H4 (cell line): ENCODE data around the gene DDA1. TPM values are rescaled to one million over a fixed set of nuclear protein-coding genes. Genes with fewer than 3 reads are reported as not detected.
A peak's percentile ranks its signal among the peaks of the same experiment; 100 is the strongest.
"Not testable (repeated sequence)": the region's sequence is repeated elsewhere in the genome, so short reads cannot be mapped to it uniquely, and the experiment has no call there.

ENCODE experiments used
- DNase-seq: peaks from one replicate; pipeline ENCODE4 v3.0.0-alpha.2; 2015; ENCODE audit warnings: low spot score
- total RNA-seq: library from RNA; depleted of rRNA; stranded (reverse); fragments of >200 nt; shearing (Covaris generic); gene quantifications from 2 replicates; pipeline ENCODE4 v1.2.3, GENCODE V29; 2014; rRNA removed

DDA1 gene
- 20.0 and 34.3 TPM in 2 replicates for total RNA-seq

GRCh38 chr19:17309198-17309964 lies at the start of gene DDA1:
Gene DDA1, plus strand, starts transcription at chr19:17309563. Its CDS starts 92 bp downstream, at chr19:17309655.
- peak; percentile 100 for DNase-seq

- no peak for DNase-seq
These were observed 49.4 kb upstream of the DDA1 start for GRCh38 chr19:17259934-17260333.

DNA sequence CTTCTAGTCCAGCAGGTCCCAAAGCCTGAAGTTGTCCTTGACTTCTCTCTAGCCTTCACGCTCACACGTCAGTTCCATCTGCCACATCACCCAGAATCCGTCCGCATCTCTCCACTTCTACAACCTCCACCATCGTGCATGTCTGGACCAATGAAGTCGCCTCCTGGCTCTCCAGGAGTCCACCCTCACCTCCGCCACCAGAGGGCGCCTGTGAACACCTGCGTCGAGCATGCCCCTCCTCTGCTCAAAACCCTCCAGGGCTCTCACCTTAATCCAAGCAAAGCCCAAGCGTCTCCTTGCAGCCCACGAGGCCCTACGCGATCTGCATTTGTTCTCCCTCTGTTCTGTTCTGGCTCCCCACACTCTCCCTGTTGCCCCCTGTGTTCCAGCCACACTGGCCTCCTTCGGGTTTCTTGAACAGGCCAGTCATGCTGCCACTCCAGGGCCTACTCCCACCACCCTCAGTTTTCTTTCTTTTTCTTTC lies 48.5 kb upstream of the DDA1 start:
- peak; percentile 87 for DNase-seq

DNA sequence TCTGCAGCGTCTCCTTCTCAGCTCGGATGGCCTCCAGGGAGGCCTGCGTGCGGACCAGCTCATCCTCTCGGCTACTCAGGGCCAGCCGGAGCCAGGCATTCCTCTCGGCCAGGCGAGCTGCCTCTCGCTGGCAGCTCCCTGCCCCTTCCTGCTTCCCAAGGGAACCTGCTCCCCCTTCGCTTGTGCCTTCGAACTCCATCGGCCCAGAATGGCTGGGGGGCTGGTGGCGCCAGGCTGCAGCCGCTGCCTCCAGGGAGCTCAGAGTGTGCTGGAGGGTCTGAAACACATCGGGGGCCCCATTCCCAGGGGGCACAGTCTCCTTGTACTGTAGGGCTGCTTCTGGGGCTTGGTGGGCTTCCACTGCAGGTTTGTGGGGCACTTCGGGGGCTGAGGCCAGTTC lies 46.8 kb upstream of the DDA1 start:
- DNase-seq = no peak

- no peak for DNase-seq
These were observed 45.4 kb upstream of the DDA1 start for GRCh38 chr19:17263712-17264640.

DNA sequence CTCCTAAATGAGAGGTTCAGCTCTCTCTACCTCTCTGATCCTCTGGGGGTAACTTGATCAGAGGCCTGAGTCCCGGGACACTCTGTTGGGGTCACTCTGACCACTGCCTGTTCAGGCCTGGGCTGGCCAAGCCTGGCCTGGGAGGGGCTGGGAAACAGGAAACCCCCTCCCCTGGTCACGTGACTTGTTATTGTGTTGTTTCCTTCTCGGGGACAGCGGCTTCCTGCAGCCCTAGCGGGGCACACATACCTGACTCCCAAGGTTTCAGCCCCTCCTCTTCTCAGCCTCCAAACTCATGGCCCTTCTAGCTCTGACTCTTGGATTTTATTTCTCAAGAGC lies 44.8 kb upstream of the DDA1 start, which contains the start of gene USHBP1:
Gene USHBP1 (minus strand): TSS at position 105 of the 339 bp plus-strand sequence. CDS start 446 bp downstream, outside the sequence.
- DNase-seq = no peak

- DNase-seq = no peak
These were observed 43.3 kb upstream of the DDA1 start for GRCh38 chr19:17266026-17266425.

GRCh38 chr19:17266589-17266974 lies 42.8 kb upstream of the DDA1 start:
- no peak for DNase-seq

GRCh38 chr19:17266975-17267788 lies 42.2 kb upstream of the DDA1 start, which contains the start of gene BABAM1:
Gene BABAM1, plus strand, starts transcription at chr19:17267443. Its CDS starts 1,364 bp downstream, at chr19:17268807.
- DNase-seq = peak; percentile 99

DNA sequence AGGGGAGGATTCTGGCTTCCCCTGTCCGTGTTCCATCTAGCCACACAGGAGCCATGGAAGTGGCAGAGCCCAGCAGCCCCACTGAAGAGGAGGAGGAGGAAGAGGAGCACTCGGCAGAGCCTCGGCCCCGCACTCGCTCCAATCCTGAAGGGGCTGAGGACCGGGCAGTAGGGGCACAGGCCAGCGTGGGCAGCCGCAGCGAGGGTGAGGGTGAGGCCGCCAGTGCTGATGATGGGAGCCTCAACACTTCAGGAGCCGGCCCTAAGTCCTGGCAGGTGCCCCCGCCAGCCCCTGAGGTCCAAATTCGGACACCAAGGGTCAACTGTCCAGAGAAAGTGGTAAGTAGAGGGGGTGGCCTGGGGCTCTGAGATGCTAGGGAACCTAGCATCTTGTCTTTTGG lies 40.6 kb upstream of the DDA1 start:
- DNase-seq = no peak

GRCh38 chr19:17274892-17275291 lies 34.5 kb upstream of the DDA1 start:
- DNase-seq = not testable (repeated sequence)

DNA sequence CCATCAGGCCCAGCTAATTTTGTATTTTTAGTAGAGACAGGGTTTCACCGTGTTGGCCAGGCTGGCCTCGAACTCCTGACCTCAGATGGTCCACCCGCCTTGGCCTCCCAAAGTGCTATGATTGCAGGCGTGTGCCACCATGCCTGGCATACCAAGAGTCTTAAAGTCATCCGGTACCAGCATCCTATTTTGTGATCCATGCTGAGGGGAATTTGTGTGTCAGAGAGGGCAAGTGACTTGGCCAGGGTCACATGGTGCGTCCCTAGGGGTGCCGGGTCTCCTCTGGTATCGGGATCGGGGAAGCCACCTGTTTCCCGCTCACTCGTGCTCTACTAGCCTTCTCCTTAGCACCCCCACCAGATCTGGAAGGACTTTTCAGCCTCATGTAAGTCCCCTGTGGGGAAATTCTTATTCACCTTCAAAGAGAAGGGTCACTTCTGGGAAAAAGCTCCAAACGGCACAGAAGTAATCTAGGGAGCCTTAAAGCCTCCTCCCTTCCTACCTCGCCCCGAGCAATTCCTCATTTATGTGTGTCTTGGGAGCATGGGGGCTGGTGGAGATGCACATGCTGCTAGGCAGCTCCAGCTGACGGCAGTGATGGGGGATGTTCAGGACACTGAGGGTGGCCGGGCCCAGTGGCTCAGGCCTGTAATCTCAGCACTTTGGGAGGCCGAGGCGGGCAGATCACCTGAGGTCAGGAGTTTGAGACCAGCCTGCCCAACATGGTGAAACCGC lies 33.8 kb upstream of the DDA1 start:
- DNase-seq = no peak

GRCh38 chr19:17279436-17279835 lies 29.9 kb upstream of the DDA1 start:
- no peak for DNase-seq

DNA sequence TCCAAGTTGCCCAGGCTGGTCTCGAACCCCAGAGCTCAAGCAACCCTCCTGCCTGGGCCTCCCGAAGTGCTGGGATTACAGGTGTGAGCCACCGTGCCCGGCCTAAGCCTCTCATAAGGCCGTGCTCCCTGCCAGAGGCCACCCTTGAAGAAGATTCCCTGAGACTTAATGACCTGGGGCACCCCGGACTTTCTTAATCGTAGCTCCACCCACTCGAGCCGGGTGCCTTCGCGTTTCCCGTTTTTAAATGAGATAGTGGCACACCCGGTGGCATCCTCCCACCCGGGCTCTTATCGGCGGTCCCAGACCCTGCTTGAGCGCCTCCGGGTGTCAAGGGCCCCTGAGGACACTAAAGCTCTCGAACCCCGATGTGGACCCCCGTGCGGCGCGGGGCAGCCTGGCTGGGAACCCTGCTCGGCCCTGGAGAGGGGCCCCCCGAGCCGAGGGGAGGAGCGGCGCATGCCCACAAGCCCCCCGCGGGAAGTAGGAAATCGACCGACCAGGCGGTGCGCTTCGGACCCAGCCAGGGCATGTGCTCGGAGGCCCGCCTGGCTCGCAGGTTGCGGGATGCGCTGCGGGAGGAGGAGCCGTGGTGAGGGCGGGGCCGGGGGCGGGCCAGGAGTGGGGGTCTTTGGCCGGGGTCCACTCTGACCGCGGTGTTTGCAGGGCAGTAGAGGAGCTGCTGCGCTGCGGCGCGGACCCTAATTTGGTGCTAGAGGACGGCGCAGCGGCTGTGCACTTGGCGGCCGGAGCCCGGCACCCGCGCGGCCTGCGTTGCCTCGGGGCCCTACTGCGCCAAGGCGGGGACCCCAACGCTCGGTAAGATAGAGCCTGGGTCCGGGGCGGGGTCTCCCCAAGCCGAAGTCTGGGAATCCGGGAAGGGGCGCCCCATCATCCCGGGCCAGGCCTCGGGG lies 27.7 kb upstream of the DDA1 start, which contains the start of gene ANKLE1:
Gene ANKLE1 (plus strand): TSS at position 511 of the 914 bp plus-strand sequence. CDS start 20 bp downstream, at position 531.
- no peak for DNase-seq

DNA sequence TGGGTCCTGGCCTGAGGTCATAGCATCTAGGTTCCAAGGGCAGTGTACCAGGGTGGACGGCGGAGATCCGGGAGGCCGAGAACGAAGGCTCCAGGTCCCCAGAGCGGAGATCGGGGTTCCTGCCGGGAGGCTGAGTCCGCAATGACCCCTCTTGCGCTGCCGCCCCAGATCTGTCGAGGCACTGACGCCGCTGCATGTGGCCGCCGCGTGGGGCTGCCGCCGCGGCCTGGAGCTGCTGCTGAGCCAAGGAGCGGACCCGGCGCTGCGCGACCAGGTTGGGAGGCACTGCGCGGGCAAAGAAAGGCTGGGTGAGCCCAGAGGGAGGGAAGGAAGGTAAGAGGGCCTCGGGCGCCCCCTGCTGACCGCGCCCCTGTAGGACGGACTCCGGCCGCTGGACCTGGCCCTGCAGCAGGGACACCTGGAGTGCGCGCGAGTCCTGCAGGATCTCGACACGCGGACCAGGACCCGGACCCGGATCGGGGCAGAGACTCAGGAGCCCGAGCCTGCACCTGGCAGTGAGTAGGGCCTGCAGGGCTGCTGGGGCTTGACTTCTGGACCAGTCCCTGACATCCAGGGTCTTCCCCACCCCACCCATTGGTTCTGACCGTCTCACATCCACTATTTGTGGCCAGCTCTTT lies 26.8 kb upstream of the DDA1 start:
- DNase-seq = peak; percentile 80

DNA sequence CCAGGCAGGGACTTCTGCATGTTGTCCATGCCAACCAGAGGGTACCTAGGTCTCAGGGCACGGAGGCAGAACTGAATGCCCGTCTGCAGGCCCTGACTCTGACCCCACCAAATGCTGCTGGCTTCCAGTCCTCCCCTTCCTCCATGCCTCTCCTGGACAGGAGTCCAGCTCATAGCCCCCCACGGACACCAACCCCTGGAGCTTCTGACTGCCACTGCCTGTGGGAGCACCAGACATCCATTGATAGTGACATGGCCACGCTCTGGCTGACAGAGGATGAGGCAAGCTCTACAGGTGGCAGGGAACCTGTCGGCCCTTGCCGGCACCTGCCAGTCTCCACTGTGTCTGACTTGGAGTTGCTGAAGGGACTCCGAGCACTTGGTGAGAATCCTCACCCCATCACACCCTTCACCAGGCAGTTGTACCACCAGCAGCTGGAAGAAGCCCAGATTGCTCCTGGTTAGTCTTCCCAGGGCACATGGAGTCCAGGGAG lies 25.8 kb upstream of the DDA1 start:
- DNase-seq = no peak

DNA sequence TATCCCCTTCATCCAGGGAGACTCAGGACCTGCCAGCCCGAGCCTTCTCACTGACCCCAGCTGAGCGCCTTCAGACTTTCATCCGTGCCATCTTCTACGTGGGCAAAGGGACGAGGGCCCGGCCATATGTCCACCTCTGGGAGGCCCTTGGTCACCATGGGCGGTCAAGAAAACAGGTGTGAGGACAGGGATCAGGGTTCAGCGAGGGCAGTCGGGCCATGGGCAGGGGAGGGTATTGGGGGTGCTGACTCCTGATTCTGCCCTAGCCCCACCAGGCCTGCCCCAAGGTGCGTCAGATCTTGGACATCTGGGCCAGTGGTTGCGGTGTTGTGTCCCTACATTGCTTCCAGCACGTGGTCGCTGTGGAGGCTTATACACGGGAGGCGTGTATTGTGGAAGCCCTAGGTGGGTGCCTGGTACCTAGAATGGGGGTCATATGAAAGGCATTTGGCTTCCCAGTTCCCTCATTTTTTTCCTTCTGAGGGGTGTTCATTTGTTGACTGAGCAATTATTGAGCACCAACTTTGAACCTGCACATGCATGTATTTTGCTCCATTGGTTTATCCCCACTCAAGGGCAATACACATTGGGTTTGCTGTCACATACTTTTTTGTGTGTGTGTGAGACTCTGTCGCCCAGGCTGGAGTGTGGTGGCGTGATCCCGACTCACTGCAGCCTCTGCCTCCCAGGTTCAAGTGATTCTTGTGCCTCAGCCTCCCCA lies 23.8 kb upstream of the DDA1 start:
- no peak for DNase-seq

- DNase-seq = no peak
These were observed 23.1 kb upstream of the DDA1 start for GRCh38 chr19:17286263-17286662.
